ENCODE data around the gene IFIT5.

DNA sequence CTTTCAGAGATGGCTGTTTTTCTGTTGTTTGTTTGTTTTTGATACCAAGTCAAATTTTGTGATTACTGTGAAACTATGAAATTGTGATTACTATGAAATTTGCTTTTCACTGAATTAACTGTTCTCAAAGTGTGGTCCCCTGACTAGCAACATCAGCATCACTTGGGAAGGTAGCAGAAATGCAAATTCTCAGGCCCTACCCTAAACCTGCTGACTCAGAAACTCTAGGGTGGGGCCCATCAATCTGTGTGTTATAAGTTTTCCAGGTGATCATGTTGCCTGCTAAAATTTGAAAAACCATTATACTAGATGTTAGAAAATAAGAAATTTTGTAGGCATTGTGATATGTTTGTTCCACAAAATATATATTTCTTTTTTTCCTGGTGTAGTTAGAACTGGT lies 35.3 kb upstream of the IFIT5 start:
- TF ChIP-seq, protein P1, sequence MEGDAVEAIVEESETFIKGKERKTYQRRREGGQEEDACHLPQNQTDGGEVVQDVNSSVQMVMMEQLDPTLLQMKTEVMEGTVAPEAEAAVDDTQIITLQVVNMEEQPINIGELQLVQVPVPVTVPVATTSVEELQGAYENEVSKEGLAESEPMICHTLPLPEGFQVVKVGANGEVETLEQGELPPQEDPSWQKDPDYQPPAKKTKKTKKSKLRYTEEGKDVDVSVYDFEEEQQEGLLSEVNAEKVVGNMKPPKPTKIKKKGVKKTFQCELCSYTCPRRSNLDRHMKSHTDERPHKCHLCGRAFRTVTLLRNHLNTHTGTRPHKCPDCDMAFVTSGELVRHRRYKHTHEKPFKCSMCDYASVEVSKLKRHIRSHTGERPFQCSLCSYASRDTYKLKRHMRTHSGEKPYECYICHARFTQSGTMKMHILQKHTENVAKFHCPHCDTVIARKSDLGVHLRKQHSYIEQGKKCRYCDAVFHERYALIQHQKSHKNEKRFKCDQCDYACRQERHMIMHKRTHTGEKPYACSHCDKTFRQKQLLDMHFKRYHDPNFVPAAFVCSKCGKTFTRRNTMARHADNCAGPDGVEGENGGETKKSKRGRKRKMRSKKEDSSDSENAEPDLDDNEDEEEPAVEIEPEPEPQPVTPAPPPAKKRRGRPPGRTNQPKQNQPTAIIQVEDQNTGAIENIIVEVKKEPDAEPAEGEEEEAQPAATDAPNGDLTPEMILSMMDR (IDR thresholded peaks at IDR 0.05): no peak
- no peak for TF ChIP-seq POLR2A (IDR thresholded peaks at IDR 0.05)
